ENCODE measurements around the gene GDF9. TPM values are rescaled to one million over a fixed set of nuclear protein-coding genes. Genes with fewer than 3 reads are reported as not detected.

Gene GDF9
- total RNA-seq, 1 donor: 0.18 TPM

DNA sequence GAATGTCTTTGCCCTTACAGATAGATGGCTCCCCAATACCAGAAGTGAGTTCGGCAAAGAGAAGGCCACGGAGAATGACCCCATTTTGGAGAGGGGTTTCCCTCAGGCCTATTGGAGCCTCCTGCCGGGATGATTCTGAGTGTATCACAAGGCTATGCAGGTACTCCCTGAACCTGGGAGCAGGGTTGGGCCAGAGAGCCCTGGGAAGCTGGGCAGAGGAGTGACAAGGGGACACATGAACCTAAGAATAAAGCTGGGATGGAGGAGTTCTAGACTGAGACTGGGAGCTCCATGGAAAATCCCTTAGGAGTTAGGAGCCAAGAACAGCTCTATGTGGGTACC is 7.6 kb upstream of the GDF9 start:
- TF ChIP-seq, protein P1, sequence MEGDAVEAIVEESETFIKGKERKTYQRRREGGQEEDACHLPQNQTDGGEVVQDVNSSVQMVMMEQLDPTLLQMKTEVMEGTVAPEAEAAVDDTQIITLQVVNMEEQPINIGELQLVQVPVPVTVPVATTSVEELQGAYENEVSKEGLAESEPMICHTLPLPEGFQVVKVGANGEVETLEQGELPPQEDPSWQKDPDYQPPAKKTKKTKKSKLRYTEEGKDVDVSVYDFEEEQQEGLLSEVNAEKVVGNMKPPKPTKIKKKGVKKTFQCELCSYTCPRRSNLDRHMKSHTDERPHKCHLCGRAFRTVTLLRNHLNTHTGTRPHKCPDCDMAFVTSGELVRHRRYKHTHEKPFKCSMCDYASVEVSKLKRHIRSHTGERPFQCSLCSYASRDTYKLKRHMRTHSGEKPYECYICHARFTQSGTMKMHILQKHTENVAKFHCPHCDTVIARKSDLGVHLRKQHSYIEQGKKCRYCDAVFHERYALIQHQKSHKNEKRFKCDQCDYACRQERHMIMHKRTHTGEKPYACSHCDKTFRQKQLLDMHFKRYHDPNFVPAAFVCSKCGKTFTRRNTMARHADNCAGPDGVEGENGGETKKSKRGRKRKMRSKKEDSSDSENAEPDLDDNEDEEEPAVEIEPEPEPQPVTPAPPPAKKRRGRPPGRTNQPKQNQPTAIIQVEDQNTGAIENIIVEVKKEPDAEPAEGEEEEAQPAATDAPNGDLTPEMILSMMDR (IDR thresholded peaks at IDR 0.05; ENCODE audit: insufficient read depth, low read length): no peak
- no peak overlapping the region for H3K4me3 ChIP-seq (ENCODE audit: low read depth, low read length)
- no peak for DNase-seq (ENCODE audit: low read depth)

DNA sequence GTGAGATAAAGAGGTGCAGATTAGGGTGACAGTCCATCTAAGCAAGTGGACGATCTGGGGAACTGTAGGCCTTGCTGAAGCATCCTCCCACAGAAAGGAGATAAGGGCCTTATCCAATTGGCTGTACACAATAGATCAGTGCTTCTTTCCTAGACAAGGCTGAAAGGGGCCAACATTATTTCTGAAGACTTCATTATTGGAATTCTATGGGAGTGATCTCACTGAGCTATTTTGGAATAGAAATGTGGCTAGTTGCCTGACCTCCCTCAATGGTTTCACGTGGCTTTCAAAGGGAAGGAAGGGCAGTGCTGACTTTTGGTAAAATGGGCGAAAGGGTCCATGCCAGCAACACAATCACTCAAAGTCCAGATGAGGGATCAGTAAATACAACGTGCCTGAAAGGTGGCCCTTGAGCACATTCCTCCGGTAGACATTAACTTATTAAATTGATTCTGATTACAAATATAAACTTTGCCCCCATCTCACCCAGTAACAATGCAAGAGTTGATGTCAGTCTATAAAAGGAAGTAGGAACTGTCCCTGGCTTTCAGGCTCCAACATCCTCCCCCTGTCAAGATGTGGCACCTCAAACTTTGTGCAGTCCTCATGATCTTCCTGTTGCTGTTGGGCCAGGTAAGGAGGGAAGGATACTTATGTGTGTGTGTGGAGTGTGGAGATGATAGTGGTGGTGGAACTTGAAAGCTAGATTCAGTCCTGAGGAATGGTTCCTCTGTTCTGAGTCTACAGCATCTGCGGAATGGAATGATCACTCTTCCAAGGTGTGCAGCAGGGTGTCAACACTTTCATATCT is 7.1 kb upstream of the GDF9 start, which contains the start of gene LEAP2:
LEAP2 (plus strand) TSS at position 550 of the 811 bp plus-strand sequence; CDS start at position 577, 27 bp downstream.
- no peak within 1 kb of the TSS for H3K4me3 ChIP-seq (ENCODE audit: low read depth, low read length)
- DNase-seq (ENCODE audit: low read depth): peak; percentile 62
- TF ChIP-seq, protein P1 (IDR thresholded peaks at IDR 0.05; ENCODE audit: insufficient read depth, low read length): no peak

DNA sequence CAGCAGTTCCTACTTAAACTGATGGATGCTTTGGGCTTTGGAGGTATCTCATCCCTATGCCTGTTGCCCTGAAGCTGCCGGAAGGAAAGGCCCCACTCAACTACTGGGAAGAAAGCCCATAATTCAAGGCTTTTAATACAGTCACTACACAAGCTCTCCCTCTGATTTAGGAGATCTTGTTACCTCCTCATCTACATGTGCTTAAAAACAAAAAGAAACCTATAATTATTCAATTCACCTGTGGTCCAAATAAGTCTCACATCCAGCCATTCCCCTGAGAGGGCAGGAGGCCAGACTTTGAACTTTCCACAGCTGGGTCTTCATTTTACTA is 6.5 kb upstream of the GDF9 start:
- no peak for DNase-seq (ENCODE audit: low read depth)
- TF ChIP-seq, protein P1 (IDR thresholded peaks at IDR 0.05; ENCODE audit: insufficient read depth, low read length): no peak
- H3K4me3 ChIP-seq (ENCODE audit: low read depth, low read length): no peak overlapping the region

DNA sequence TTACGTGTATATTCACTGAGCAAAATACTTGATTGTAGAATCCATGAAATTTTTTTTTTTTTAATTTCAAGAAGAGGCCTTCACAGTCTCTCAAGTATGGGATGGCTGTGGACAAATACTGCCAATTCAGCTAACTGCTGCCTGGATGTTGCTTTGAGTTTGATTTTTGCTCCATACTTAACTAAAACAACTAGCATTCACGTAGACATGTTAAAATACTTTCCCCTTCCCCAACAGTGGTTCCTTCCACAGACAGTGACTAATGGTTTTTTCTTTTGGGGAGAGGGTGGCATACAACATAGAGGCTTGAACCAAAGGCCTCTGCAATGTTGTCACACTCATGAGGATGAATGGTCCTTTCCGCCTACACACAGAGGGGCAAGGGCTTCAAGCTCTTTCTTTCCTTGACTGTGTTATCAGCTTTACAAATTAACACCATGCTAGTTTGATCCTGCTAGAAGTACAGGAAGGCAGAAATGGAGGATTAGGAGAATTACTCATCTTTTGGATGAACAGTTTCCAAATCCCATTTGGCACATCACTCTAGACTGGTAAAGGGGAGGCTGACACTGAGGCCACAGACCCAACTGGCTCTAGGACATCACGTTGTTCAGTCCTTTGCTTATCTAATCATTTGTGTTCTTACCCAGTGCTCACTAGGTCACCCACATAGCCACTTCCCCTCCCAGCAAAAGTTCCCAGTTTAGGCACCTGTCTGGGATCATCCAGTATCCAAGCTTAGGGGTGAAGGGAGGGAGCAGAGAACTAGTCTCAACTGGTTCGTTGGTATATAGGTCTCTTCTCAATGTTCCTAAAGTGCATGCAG is 5.4 kb upstream of the GDF9 start:
- no peak overlapping the region for H3K4me3 ChIP-seq (ENCODE audit: low read depth, low read length)
- DNase-seq (ENCODE audit: low read depth): no peak
- TF ChIP-seq, protein P1 (IDR thresholded peaks at IDR 0.05; ENCODE audit: insufficient read depth, low read length): no peak

DNA sequence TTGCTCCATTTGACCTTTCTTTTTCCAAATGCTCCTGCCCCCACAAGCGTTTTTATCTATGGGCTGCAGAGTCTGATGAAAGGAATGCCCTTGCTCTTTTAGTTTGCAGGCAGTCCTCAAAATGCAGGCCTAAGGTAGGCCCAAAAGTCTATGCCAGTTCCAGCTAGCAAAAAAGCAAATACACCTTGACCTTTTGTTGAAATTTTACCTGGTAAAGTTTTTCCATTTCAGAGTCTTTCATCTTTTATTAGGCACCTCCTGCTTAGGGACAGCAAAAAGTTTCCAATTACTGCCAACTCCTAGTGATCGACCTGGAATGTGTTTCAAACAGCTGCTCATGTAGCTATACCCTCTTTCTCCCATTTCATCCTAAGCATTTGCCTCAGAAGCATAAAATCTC is 4.5 kb upstream of the GDF9 start:
- H3K4me3 ChIP-seq (ENCODE audit: low read depth, low read length): no peak overlapping the region
- DNase-seq (ENCODE audit: low read depth): no peak
- TF ChIP-seq, protein P1 (IDR thresholded peaks at IDR 0.05; ENCODE audit: insufficient read depth, low read length): no peak

DNA sequence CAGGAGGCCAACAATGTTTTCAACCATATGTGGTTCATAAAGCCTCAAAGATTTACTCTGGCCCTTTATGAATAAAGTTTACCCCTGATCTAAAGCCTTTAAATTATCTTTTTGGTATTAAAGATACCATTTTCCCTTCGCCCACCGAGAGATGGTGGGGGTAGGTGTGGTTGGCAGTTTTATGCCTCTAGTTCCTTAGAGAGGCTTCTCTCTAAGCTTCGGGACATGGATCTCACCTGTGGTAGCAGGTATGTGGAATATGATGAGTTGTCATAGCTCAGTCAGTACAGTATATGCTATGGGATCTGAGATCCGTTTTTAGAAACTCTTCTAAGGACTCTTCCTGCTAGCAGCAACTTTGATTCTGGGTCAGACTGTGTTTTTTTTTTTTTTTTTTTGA is 2.5 kb upstream of the GDF9 start:
- DNase-seq (ENCODE audit: low read depth): no peak
- TF ChIP-seq, protein P1 (IDR thresholded peaks at IDR 0.05; ENCODE audit: insufficient read depth, low read length): no peak
- H3K4me3 ChIP-seq (ENCODE audit: low read depth, low read length): no peak overlapping the region
